Nephron progenitor cell (in vitro differentiated cells): ENCODE data around the gene C19orf85.
"Not testable (repeated sequence)": the region's sequence is repeated elsewhere in the genome, so short reads cannot be mapped to it uniquely, and the experiment has no call there.

ENCODE experiments used
- DNase-seq: peaks from one replicate; pipeline ENCODE4 v3.0.0; 2021
- H3K27ac Mint-ChIP-seq: 2 replicates; pipeline ENCODE4 v1.8.0; 2021; ENCODE audit warnings: mild to moderate bottlenecking, moderate library complexity, mixed read lengths
- H3K27me3 Mint-ChIP-seq: 2 replicates; pipeline ENCODE4 v1.8.0; 2021; ENCODE audit warnings: mild to moderate bottlenecking, low read depth, mixed read lengths; ENCODE audit not compliant: poor library complexity
- H3K36me3 Mint-ChIP-seq: 2 replicates; pipeline ENCODE4 v1.8.0; 2021; ENCODE audit warnings: low read depth, mixed read lengths
- H3K4me1 Mint-ChIP-seq: 2 replicates; pipeline ENCODE4 v1.8.0; 2021; ENCODE audit warnings: mixed read lengths
- H3K4me3 Mint-ChIP-seq: 2 replicates; pipeline ENCODE4 v1.8.0; 2021; ENCODE audit warnings: mild to moderate bottlenecking, moderate library complexity, mixed read lengths
- H3K9me3 Mint-ChIP-seq: 2 replicates; pipeline ENCODE4 v1.8.0; 2021; ENCODE audit warnings: mild to moderate bottlenecking, moderate library complexity, mixed read lengths
- TF ChIP-seq, protein P1 (sequence below): fragments of 200-600 bp; sonication (generic); IDR thresholded peaks from 2 replicates; pipeline ENCODE4 v1.5.0; 2021; ENCODE audit warnings: antibody characterized with exemption

The C19orf85 gene

DNA sequence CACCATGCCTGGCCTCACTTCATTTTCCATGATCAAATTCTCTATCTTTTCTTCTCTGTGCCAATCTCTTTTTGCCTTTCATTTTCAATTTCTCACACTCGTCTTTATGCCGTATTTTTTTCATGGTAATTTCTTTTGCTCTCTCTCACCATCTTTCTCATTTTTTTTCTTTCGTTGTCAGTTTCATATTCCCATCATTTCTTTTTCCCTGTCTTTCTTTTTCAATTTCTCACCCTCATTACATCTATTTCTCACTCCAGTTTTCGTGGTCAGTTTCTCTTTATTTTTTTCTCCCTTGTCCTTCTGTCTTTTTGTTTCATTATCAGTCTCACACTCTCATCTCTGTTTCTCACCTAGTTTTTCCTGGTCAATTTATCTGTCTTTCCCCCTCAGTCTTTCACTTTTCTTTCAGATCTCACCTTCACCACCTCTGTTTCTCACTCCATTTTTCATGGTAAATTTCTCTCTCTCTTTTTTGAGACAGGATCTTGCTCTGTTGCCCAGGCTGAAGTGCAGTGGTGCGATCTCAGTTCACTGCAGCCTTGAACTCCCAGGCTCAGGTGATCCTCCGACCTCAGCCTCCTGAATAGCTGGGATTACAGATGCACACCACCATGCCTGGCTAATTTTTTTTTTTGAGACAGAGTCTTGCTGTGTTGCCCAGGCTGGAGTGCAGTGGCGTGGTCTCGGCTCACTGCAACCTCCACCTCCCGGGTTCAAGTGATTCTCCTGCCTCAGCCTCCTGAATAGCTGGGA, 37.8 kb upstream of the C19orf85 start:
- Mint-ChIP-seq H3K4me3 (no peak overlapping the region), H3K36me3 (peaks cover 19% of the 10 kb centered on the region)
- TF ChIP-seq, protein P1, sequence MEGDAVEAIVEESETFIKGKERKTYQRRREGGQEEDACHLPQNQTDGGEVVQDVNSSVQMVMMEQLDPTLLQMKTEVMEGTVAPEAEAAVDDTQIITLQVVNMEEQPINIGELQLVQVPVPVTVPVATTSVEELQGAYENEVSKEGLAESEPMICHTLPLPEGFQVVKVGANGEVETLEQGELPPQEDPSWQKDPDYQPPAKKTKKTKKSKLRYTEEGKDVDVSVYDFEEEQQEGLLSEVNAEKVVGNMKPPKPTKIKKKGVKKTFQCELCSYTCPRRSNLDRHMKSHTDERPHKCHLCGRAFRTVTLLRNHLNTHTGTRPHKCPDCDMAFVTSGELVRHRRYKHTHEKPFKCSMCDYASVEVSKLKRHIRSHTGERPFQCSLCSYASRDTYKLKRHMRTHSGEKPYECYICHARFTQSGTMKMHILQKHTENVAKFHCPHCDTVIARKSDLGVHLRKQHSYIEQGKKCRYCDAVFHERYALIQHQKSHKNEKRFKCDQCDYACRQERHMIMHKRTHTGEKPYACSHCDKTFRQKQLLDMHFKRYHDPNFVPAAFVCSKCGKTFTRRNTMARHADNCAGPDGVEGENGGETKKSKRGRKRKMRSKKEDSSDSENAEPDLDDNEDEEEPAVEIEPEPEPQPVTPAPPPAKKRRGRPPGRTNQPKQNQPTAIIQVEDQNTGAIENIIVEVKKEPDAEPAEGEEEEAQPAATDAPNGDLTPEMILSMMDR, result no peak

DNA sequence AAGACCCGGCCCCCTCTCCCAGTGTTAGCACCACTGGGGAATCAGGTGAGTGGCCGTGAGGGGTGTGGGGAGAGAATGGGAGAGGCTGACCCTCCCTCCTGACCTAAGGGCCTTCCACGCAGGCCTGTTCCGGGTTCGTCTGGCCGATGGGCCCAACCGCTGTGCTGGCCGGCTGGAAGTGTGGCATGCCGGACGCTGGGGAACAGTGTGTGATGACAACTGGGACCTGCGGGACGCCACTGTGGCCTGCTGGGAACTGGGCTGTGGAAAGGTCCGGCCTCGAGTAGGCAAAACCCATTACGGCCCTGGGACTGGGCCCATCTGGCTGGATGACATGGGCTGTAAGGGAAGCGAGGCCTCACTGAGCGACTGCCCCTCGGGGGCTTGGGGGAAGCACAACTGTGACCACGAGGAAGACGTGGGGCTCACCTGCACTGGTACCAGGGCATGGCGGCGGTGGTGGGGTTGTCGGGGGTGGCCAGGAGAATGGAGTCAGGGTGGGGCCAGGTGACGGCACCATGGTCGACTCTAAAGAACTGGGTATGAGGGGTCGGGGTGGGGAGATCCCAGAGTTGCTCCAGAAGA, 35.9 kb upstream of the C19orf85 start:
- Mint-ChIP-seq H3K4me3 (no peak overlapping the region), H3K36me3 (peaks cover 19% of the 10 kb centered on the region), H3K9me3 (peaks cover 29% of the 10 kb centered on the region), H3K27ac (no peak overlapping the region), H3K27me3 (peaks cover 48% of the 10 kb centered on the region), H3K4me1 (peaks cover 24% of the 10 kb centered on the region)
- TF ChIP-seq, protein P1, result no peak
- DNase-seq, result no peak

More for the DNA sequence above, 37.8 kb upstream of the C19orf85 start:
- Mint-ChIP-seq H3K9me3 (peaks cover 32% of the 10 kb centered on the region), H3K27me3 (peaks cover 61% of the 10 kb centered on the region), H3K27ac (no peak overlapping the region), H3K4me1 (peaks cover 10% of the 10 kb centered on the region)
- no peak for DNase-seq

DNA sequence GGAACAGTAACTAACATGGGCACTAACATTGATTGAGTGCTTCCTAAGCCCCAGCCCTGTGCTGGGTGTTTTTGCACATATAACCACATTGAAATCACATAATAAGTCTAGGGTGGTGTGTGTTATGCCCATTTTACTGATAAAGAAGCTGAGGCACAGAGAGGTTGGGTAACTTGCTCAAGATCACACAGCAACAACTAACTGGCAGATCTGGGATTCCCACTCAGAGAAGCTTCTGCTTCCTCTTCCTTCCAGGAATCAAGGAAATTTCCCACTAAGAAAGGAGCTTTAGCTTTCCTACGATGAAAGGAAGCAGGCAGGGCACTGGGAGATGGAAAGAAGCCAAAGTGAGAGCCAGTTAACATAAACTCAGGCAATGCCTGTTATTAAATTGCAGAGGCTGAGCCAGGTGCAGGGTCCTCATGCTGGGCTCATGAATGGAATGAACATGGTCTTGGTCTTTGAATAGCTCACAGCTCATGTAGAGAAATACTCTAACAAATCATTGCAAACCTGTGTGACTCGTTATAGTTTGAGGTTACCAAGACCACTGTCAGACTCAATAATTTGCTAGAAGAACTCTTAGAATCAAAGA, 33.8 kb upstream of the C19orf85 start:
- Mint-ChIP-seq H3K27me3 (peaks cover 27% of the 10 kb centered on the region), H3K36me3 (peaks cover 15% of the 10 kb centered on the region), H3K4me1 (peaks cover 37% of the 10 kb centered on the region), H3K4me3 (no peak overlapping the region), H3K27ac (no peak overlapping the region), H3K9me3 (peaks cover 11% of the 10 kb centered on the region)
- TF ChIP-seq, protein P1, result no peak
- DNase-seq, result no peak

DNA sequence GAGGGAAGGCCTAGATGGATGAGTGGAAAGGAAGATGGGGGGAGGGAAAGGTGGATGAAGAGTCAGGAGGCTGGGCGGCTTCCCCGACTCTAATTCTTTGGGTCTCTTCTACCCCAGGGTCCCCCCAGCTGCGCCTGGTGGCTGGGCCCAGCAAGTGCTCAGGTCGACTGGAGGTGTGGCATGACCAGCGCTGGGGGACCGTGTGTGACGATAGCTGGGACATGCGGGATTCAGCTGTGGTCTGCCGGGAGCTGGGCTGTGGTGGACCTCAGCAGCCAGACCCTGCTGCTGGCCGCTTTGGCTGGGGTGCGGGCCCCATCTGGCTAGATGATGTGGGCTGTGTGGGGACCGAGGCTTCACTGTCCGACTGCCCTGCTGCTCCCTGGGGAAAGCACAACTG, 33.2 kb upstream of the C19orf85 start:
- TF ChIP-seq, protein P1, result no peak
- H3K4me3 Mint-ChIP-seq, result no peak overlapping the region
- DNase-seq, result no peak
- H3K36me3 Mint-ChIP-seq, result peaks cover 11% of the 10 kb centered on the region
- peaks cover 7% of the 10 kb centered on the region for H3K9me3 Mint-ChIP-seq
- H3K27me3 Mint-ChIP-seq, result peaks cover 22% of the 10 kb centered on the region
- peaks cover 42% of the 10 kb centered on the region for H3K4me1 Mint-ChIP-seq
- H3K27ac Mint-ChIP-seq, result no peak overlapping the region

DNA sequence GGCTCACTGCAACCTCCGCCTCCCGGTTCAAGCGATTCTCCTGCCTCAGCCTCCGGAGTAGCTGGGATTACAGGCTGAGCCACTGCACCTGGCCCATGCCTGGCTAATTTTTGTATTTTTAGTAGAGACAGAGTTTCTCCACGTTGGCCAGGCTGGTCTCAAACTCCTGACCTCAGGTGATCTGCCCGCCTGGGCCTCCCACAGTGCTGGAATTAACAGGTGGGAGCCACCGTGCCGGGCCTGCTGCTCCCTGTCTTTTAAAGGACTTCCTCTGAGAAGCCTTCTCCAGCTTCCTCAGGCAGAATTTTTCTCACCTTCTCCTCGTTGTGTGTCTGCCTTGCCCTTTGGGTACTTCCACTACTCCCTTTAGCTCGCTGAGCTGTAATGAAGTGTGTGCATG, 32.3 kb upstream of the C19orf85 start:
- not testable (repeated sequence) for H3K4me3 Mint-ChIP-seq, H3K36me3 Mint-ChIP-seq, H3K27ac Mint-ChIP-seq, H3K9me3 Mint-ChIP-seq, DNase-seq
- peaks cover 15% of the 10 kb centered on the region for H3K27me3 Mint-ChIP-seq
- peaks cover 48% of the 10 kb centered on the region for H3K4me1 Mint-ChIP-seq

DNA sequence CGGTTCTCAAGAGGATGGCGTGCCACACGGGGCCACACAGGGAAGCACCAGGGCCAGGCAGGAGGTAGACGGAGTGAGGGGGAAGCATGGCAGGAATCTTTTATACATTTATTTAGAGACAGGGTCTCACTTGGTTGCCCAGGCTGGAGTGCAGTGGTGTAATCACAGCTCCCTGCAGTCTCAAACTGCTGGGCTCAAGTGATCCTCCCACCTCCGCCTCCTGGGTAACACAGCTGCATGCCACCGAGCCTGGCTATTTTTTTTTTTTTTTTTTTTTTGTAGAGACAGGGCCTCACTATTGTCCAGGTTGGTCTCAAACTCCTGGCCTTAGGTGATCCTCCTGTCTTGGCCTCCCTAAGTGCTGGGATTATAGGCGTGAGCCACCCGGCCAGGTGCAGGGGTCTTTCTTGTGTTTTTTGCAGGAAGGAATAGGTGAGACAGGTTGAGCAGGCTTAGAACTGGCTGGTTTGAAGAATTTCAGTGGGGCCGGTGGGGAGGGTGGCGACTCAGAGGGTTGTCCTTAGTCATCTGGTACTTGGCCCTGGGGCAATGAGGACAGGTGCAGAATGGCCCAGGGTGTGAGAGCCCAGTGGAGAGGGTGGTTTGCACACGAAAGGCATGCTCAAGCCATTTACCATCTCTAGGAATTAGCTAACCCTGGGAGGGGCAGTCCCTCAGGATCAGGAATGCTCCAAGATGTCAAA, 31.2 kb upstream of the C19orf85 start:
- Mint-ChIP-seq H3K4me1 (peaks cover 52% of the 10 kb centered on the region), H3K36me3 (no peaks in the 10 kb centered on the region), H3K9me3 (no peaks in the 10 kb centered on the region), H3K4me3 (no peak overlapping the region), H3K27me3 (peaks cover 19% of the 10 kb centered on the region), H3K27ac (no peak overlapping the region)
- TF ChIP-seq, protein P1, result no peak
- no peak for DNase-seq
